Activated naive CD8-positive, alpha-beta T cell treated with anti-CD3 and anti-CD28 coated beads, Interleukin-2, amount 50 U/mL, for 16 hours (primary cell): Measurements from ENCODE around the gene BMF.

Experiments
- DNase-seq: peaks from one replicate; pipeline ENCODE4 v3.0.0-alpha.2; 2020; ENCODE audit warnings: low read depth, low spot score

BMF gene

GRCh38 chr15:40103864-40104271 lies 4.8 kb downstream of the BMF start:
- DNase-seq = no peak

GRCh38 chr15:40102897-40103858 lies 5.5 kb downstream of the BMF start:
- no peak for DNase-seq

- DNase-seq = no peak
Observed at GRCh38 chr15:40100947-40101905, 7.5 kb downstream of the BMF start.

- DNase-seq = no peak
Observed at GRCh38 chr15:40100123-40100946, 8.3 kb downstream of the BMF start.

- peak; percentile 57 for DNase-seq
Observed at GRCh38 chr15:40098489-40099261, 10.0 kb downstream of the BMF start.

- DNase-seq = no peak
Observed at GRCh38 chr15:40097968-40098476, 10.7 kb downstream of the BMF start.

- no peak for DNase-seq
Observed at GRCh38 chr15:40097096-40097967, 11.3 kb downstream of the BMF start.

GRCh38 chr15:40096094-40096891 lies 12.4 kb downstream of the BMF start:
- DNase-seq = no peak

GRCh38 chr15:40095371-40096093 lies 13.1 kb downstream of the BMF start:
- DNase-seq = no peak

GRCh38 chr15:40094156-40094555 lies 14.5 kb downstream of the BMF start:
- DNase-seq = no peak

GRCh38 chr15:40092979-40093869 lies 15.5 kb downstream of the BMF start:
- DNase-seq = no peak

- DNase-seq = no peak
Observed at GRCh38 chr15:40092256-40092978, 16.3 kb downstream of the BMF start.

- DNase-seq = no peak
Observed at GRCh38 chr15:40091861-40092255, 16.8 kb downstream of the BMF start.

GRCh38 chr15:40090774-40091455 lies 17.8 kb downstream of the BMF start:
- no peak for DNase-seq

- no peak for DNase-seq
Observed at GRCh38 chr15:40088929-40089755, 19.5 kb downstream of the BMF start.
